Neutrophil (primary cell): ENCODE results near the gene MYT1.

ENCODE experiments used
- H3K27ac ChIP-seq: fragments of 200-600 bp; sonication (generic); 2 replicates; pipeline ENCODE4 v1.5.1; 2016; ENCODE audit warnings: mild to moderate bottlenecking, moderate library complexity
- H3K27me3 ChIP-seq: fragments of 200-600 bp; sonication (generic); 2 replicates; pipeline ENCODE4 v1.6.0; 2016; ENCODE audit warnings: mild to moderate bottlenecking
- H3K36me3 ChIP-seq: fragments of 200-600 bp; sonication (generic); 2 replicates; pipeline ENCODE4 v1.5.1; 2017
- H3K4me1 ChIP-seq, 2 experiments: fragments of 200-600 bp in 1 of 2; sonication (generic) in 1 of 2; 1 replicate in 1 of 2; 2 replicates in 1 of 2; pipeline versions ENCODE4 v1.5.1 to v1.6.1; 2013 to 2016; ENCODE audit warnings: low read depth in 1 of 2, low read length in 1 of 2, mild to moderate bottlenecking in 1 of 2, moderate library complexity in 1 of 2; ENCODE audit not compliant: control insufficient read depth in 1 of 2, insufficient read depth in 1 of 2
- H3K4me3 ChIP-seq, 2 experiments: fragments of 200-600 bp in 1 of 2; sonication (generic) in 1 of 2; 1 replicate in 1 of 2; 2 replicates in 1 of 2; pipeline ENCODE4 v1.5.1; 2013 to 2016; ENCODE audit warnings: low read depth in 1 of 2, low read length in 1 of 2, mild to moderate bottlenecking in 1 of 2, moderate library complexity in 1 of 2
- H3K9me3 ChIP-seq: fragments of 200-600 bp; sonication (generic); 2 replicates; pipeline ENCODE4 v1.5.1; 2016
- CTCF ChIP-seq: fragments of 200-600 bp; sonication (generic); IDR thresholded peaks from 2 replicates; pipeline ENCODE4 v1.5.1; 2016; ENCODE audit warnings: antibody characterized with exemption

MYT1 gene

DNA sequence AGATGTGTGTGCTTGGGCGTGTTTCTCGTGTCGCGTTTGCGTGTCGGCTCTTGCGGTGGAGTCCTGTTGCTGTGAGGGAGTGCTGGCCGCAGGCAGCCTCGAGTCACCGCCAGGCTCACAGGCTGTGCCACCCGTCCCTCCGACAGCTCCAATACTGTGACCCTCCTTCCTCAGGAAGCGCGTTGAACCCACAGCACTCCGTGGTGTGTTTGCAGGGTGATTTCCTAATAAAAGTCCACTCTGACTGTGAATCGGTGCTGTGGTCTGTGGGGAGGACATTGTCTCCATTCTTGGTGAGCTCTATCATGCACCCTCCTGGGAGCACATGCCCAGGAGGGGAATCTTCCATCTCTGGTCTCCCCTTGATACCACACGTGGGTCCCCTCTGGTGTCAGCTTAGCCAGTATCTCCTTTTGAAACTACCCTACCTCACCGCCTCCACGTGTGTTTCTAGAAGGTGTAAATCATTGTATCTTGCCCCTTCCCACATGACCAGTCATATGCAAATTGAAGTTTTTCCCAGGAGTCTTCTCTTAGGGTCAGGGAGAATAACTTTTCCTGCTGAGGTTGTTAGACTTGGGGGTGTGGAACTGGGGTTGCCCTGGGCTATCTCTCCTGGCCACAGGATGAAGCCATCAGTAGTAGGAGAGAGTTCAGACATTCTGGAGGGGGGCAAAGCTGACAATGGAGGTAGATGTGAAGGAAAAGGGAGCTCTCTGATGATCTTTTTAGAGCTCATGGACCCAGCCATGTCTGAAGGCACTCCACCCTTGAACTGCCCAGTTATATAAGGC lies 77.9 kb downstream of the MYT1 start:
- Histone ChIP-seq H3K27me3 (peaks cover 39% of the 10 kb centered on the region), H3K27ac (no peak overlapping the region), H3K36me3 (no peaks in the 10 kb centered on the region), H3K9me3 (no peaks in the 10 kb centered on the region), H3K4me3 (no peak overlapping the region), H3K4me1 (no peaks in the 10 kb centered on the region)
- no peak for TF ChIP-seq CTCF

- Histone ChIP-seq H3K9me3 (no peaks in the 10 kb centered on the region), H3K27me3 (peaks cover 47% of the 10 kb centered on the region), H3K27ac (no peak overlapping the region), H3K36me3 (no peaks in the 10 kb centered on the region), H3K4me1 (no peaks in the 10 kb centered on the region), H3K4me3 (no peak overlapping the region)
- no peak for TF ChIP-seq CTCF
Measured at GRCh38 chr20:64242797-64243475, 78.7 kb downstream of the MYT1 start.

- H3K27ac ChIP-seq: no peak overlapping the region
- H3K4me1 ChIP-seq: no peaks in the 10 kb centered on the region
- H3K9me3 ChIP-seq: no peaks in the 10 kb centered on the region
- H3K4me3 ChIP-seq: no peak overlapping the region
- H3K36me3 ChIP-seq: no peaks in the 10 kb centered on the region
- TF ChIP-seq CTCF: no peak
- H3K27me3 ChIP-seq: peaks cover 60% of the 10 kb centered on the region
Measured at GRCh38 chr20:64244281-64244805, 80.1 kb downstream of the MYT1 start.

DNA sequence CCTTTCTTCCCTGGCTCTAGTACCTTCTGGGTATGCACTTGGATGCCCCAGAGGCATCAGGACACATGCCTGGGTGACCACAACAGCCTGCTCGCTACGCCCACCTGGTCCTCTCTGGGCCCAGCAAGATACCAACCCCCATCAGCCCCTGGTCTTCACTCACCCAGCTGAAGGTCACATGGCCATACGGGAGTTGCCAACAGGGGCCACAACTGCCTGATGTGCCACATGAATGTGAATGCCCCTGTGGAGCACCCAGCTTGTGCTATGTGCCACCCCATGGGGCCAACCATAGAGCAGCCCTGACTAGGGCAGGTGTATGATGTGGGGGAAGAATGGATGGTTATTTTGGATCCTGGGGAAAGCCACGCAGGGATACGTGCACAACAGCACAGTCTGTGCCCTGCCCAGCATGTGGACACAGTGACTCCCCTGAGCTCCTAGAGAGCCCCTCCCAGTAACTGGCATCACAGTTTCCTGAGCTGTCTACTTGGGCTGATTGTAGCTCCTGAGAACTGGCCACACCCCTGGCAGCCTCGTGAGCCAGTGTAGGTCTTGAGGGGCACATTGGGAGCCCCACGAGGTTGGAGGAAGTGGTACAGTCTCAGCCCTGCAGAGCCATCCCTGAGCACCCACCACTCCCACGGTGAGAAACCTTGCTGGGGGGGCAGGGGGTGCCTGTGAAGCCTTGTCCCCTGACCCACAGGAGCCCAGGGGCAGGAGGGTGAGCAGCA lies 80.8 kb downstream of the MYT1 start:
- Histone ChIP-seq H3K27ac (no peak overlapping the region), H3K4me3 (no peak overlapping the region), H3K36me3 (no peaks in the 10 kb centered on the region), H3K4me1 (no peaks in the 10 kb centered on the region), H3K27me3 (peaks cover 67% of the 10 kb centered on the region), H3K9me3 (no peaks in the 10 kb centered on the region)
- no peak for TF ChIP-seq CTCF

- Histone ChIP-seq H3K36me3 (no peaks in the 10 kb centered on the region), H3K4me3 (no peak overlapping the region), H3K4me1 (no peaks in the 10 kb centered on the region), H3K27me3 (peaks cover 76% of the 10 kb centered on the region), H3K27ac (no peak overlapping the region), H3K9me3 (no peaks in the 10 kb centered on the region)
- TF ChIP-seq CTCF: no peak
Measured at GRCh38 chr20:64245746-64246595, 81.7 kb downstream of the MYT1 start.
